GM12878 (cell line): ENCODE results near the gene ITIH5. TPM values are rescaled to one million over a fixed set of nuclear protein-coding genes. Genes with fewer than 3 reads are reported as not detected.
A peak's percentile ranks its signal among the peaks of the same experiment; 100 is the strongest.

ENCODE experiments used
- CBX3 ChIP-seq: fragments of 200-600 bp; sonication (generic); IDR thresholded peaks from 2 replicates; pipeline ENCODE4 v1.6.1; 2016; ENCODE audit warnings: low read depth, borderline replicate concordance
- CEBPZ ChIP-seq: fragments of 150-350 bp; IDR thresholded peaks from 2 replicates; pipeline ENCODE4 v1.6.1; 2016; ENCODE audit warnings: low read depth, low read length
- ZNF687 ChIP-seq: fragments of 450-650 bp; IDR thresholded peaks from 2 replicates; pipeline ENCODE4 v1.6.1; 2017; ENCODE audit warnings: mild to moderate bottlenecking, moderate library complexity
- polyA plus RNA-seq, 11 experiments: library from polyadenylated mRNA; depleted of rRNA in 4 of 11; unstranded in 6 of 11; stranded (reverse) in 5 of 11; fragments of >200 nt; fragmentation: Nextera tagmentation in 4 of 11; fragmentation: Illumina TruSeq in 1 of 11; extraction: Ambion mirVana in 4 of 11; extraction: Trizol in 1 of 11; gene quantifications; 1 replicate in 1 of 11; 2 replicates in 10 of 11; pipeline versions ENCODE4 v1.2.1 to v1.2.3, GENCODE V29; 2011 to 2016; ENCODE audit warnings: inconsistent platforms in 2 of 11, missing spikeins in 2 of 11, low read depth in 1 of 11
- total RNA-seq, 4 experiments: library from RNA; depleted of rRNA in 3 of 4; stranded (reverse); fragments of >200 nt in 3 of 4; fragmentation: Illumina TruSeq in 1 of 4; extraction: Trizol in 1 of 4; gene quantifications; 2 replicates each; pipeline versions ENCODE4 v1.2.1 to v1.2.3, GENCODE V29; 2013 to 2021

The ITIH5 gene
- total and polyA plus RNA-seq, 10 of the 15 experiments (the other 5 are each of a cell fraction or from before 2014, with no cell fraction given): 0.14 to 0.43 (median 0.21) TPM; not detected in 7

GRCh38 chr10:7587168-7587864, 79.5 kb downstream of the ITIH5 start (continued):
- TF ChIP-seq CBX3: no peak
- no peak for TF ChIP-seq CEBPZ
- peak; percentile 49; the same call in 1 of the 2 replicates for TF ChIP-seq ZNF687
- TF ChIP-seq, all 136 proteins: peak for 6
